ENCODE measurements around the gene PTN.

PTN gene

DNA sequence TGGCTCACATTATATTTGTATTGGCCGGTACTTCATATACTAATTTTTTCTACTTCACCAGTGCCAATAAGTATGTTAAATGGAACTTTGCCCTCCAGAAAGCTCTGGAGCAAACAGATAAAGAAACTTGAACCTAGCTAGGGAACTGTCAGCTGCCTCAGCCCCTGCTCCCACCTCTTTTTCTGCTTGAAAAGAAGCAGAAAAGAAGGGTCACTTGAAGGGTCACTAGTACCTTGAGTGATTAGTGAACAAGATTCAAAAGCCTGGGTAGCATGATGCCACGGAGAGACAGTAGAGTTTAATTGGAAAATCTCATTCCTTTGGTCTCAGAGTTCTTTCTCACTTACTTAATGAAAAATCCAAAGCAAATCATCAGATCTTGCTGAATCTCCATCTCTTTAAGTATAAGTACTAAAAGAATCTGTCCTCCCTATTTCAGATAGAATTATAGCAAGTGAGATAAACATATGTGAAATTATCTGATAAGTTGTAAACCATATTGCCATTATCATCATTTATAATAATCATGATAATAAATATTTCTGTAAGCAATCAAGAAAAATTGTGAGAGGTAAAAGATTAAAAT lies 47.7 kb downstream of the PTN start:
- no peak for DNase-seq (ENCODE audit: low read depth)
- no peak overlapping the region for H3K4me3 ChIP-seq (ENCODE audit: low read length)
- TF ChIP-seq CTCF (IDR thresholded peaks at IDR 0.05; ENCODE audit: insufficient read depth, low read depth, low read length, missing control alignments): no peak

DNA sequence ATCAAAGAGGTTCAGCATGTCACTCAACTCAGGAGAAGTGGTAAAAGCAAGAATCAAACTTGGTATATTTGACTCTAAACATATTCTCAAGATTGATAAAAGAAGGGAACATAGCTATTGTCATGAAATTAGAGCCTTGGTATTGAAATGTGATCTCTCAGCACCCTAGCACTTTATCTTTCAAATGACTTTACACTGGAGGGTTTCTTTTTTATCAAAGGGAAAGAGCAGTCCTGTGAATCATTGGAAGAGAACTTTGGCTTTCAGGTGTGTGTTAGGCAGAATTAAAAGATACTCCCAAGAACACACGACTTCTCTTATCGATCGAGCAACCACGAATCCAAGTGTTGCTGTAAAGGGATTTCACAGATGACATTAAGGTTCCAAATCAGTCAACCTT lies 54.4 kb downstream of the PTN start:
- DNase-seq (ENCODE audit: low read depth): no peak
- no peak for TF ChIP-seq CTCF (IDR thresholded peaks at IDR 0.05; ENCODE audit: insufficient read depth, low read depth, low read length, missing control alignments)
- no peak overlapping the region for H3K4me3 ChIP-seq (ENCODE audit: low read length)

GRCh38 chr7:137287651-137288258 lies 55.8 kb downstream of the PTN start:
- DNase-seq (ENCODE audit: low read depth): peak; percentile 23

DNA sequence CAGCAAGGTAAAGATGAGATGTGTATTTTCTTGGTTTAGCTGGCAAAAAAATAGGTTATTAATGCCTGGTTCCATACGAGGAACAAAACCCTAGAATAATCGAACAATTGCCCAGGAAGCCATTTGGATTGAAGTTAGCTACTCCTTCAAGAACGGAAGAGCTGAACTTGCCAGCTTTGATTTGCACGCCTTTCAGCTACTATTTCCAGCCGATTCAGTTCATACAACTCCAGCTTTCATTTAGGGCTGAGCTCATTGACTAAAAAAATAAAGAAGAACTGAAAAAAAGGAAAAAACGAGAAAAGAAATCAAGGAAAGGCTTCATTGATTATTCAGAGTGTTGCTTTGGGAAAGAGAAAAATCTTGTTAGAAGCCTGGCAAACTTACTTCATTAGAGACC lies 60.4 kb downstream of the PTN start:
- no peak for DNase-seq (ENCODE audit: low read depth)
- no peak overlapping the region for H3K4me3 ChIP-seq (ENCODE audit: low read length)
- TF ChIP-seq CTCF (IDR thresholded peaks at IDR 0.05; ENCODE audit: insufficient read depth, low read depth, low read length, missing control alignments): no peak

More at GRCh38 chr7:137287651-137288258, 55.8 kb downstream of the PTN start:
- TF ChIP-seq CTCF (IDR thresholded peaks at IDR 0.05; ENCODE audit: insufficient read depth, low read depth, low read length, missing control alignments): peak; percentile 20
- H3K4me3 ChIP-seq (ENCODE audit: low read length): no peak overlapping the region

GRCh38 chr7:137282043-137282442 lies 61.5 kb downstream of the PTN start:
- no peak for DNase-seq (ENCODE audit: low read depth)
- no peak overlapping the region for H3K4me3 ChIP-seq (ENCODE audit: low read length)
- TF ChIP-seq CTCF (IDR thresholded peaks at IDR 0.05; ENCODE audit: insufficient read depth, low read depth, low read length, missing control alignments): no peak

DNA sequence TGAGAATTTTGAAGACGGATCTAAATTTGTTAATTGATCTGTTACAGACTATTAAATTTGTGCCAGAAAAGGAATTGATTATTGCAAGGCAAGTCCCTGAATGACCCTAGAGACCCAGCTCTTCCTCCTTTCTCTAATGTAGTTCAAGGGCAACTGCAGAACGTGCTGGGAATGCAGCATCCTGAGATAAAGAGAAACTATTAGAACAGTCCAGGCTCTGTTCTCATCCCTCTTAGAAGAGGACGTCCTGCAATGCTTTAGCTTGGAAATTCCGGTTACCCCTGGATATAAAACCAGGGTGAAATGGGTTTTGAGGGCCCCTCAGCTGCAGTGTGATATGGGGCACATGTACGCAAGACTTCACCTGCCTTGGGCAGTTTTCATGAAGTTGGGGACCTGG lies 67.3 kb downstream of the PTN start:
- TF ChIP-seq CTCF (IDR thresholded peaks at IDR 0.05; ENCODE audit: insufficient read depth, low read depth, low read length, missing control alignments): no peak
- H3K4me3 ChIP-seq (ENCODE audit: low read length): no peak overlapping the region
- no peak for DNase-seq (ENCODE audit: low read depth)

DNA sequence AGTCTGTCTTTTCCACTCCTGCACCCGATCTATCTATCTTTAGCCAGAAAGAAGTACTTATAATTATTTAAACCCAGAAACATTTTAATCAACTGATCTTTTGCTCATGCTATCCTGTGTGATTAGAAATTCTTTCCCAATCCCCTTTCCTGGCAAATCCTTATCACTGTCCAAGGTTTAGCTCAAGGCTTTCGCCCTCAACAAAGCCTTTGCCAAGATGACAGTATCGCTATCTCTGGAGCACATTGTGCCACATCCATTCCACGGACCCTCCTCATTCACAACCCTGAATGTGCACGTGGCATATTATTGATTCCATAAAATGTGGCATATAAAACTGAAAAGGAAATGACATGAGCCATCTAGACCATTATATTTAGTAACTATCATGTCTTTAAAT lies 71.3 kb downstream of the PTN start:
- no peak for TF ChIP-seq CTCF (IDR thresholded peaks at IDR 0.05; ENCODE audit: insufficient read depth, low read depth, low read length, missing control alignments)
- H3K4me3 ChIP-seq (ENCODE audit: low read length): no peak overlapping the region
- no peak for DNase-seq (ENCODE audit: low read depth)

Measured in epithelial cell of esophagus (primary cell).